GM21528 (cell line): ENCODE measurements around the gene GPATCH4.
"Not testable (repeated sequence)": the region's sequence is repeated elsewhere in the genome, so short reads cannot be mapped to it uniquely, and the experiment has no call there.

ENCODE experiments used
- ATAC-seq: cut with Tn5 transposase; IDR thresholded peaks from one replicate; pipeline ENCODE4 v1.9.1; 2021; ENCODE audit warnings: mild to moderate bottlenecking, moderate library complexity; ENCODE audit not compliant: unreplicated experiment, low FRiP score

GPATCH4 gene

GRCh38 chr1:156581661-156582387 is 19.5 kb downstream of the GPATCH4 start:
- no peak for ATAC-seq

GRCh38 chr1:156579472-156579871 is 21.8 kb downstream of the GPATCH4 start, which contains the start of gene TTC24:
TSS of gene TTC24 (plus strand) at chr1:156579723. CDS start at chr1:156581365, 1,642 bp downstream.
- ATAC-seq, result no peak

GRCh38 chr1:156578055-156578454 is 23.2 kb downstream of the GPATCH4 start:
- no peak for ATAC-seq

GRCh38 chr1:156577550-156577949 is 23.7 kb downstream of the GPATCH4 start:
- no peak for ATAC-seq

GRCh38 chr1:156574039-156574633 is 27.1 kb downstream of the GPATCH4 start:
- no peak for ATAC-seq

GRCh38 chr1:156572663-156573018 is 28.6 kb downstream of the GPATCH4 start:
- no peak for ATAC-seq

GRCh38 chr1:156571919-156572662 is 29.2 kb downstream of the GPATCH4 start, which contains the start of gene IQGAP3:
TSS of gene IQGAP3 (minus strand) at chr1:156572565. CDS start at chr1:156572529, 36 bp downstream.
- ATAC-seq, result peak; percentile 52

GRCh38 chr1:156571261-156571852 is 29.9 kb downstream of the GPATCH4 start:
- ATAC-seq, result no peak

GRCh38 chr1:156566436-156566835 is 34.8 kb downstream of the GPATCH4 start:
- ATAC-seq, result no peak

GRCh38 chr1:156565519-156565918 is 35.8 kb downstream of the GPATCH4 start:
- ATAC-seq, result no peak

GRCh38 chr1:156560585-156561163 is 40.6 kb downstream of the GPATCH4 start:
- ATAC-seq, result no peak

GRCh38 chr1:156559797-156560385 is 41.4 kb downstream of the GPATCH4 start:
- ATAC-seq, result no peak

- no peak for ATAC-seq
Observed at GRCh38 chr1:156559086-156559796, 42.0 kb downstream of the GPATCH4 start.

- no peak for ATAC-seq
Observed at GRCh38 chr1:156556354-156556753, 44.9 kb downstream of the GPATCH4 start.

GRCh38 chr1:156555715-156556114 is 45.6 kb downstream of the GPATCH4 start:
- no peak for ATAC-seq

GRCh38 chr1:156554971-156555370 is 46.3 kb downstream of the GPATCH4 start:
- ATAC-seq, result no peak

- ATAC-seq, result no peak
Observed at GRCh38 chr1:156553860-156554485, 47.3 kb downstream of the GPATCH4 start.

- ATAC-seq, result not testable (repeated sequence)
Observed at GRCh38 chr1:156552937-156553336, 48.3 kb downstream of the GPATCH4 start.

GRCh38 chr1:156552518-156552917 is 48.8 kb downstream of the GPATCH4 start:
- no peak for ATAC-seq
